Fibroblast of skin of right biceps (primary cell): ENCODE data around the gene TLL2.

Experiments used
- DNase-seq: peaks from one replicate; pipeline ENCODE4 v3.0.0-alpha.2; 2013

The TLL2 gene

DNA sequence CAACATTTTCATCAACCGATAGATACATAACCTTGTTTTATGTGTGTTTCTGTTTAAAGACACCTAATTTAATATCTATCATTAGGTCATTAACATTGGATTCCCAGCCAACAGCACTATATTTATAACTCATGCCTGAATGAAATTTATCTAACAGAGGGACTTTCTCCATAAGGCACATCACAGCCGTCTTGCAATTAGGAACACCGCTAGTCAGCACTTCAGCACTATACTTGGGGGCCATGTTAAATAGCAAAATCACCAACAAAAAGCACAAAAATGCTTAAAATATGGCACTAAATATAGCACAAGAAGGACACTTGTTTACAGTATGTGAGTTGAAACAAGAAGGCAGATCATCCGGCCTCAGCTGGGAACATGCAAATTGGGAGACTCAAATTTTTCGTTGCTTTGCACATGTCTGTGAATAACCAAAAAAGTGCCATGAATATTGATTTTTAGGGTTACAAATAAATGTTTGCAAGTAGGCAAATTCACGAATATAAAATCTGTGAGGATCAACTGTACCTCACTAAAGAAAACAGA lies 51.0 kb downstream of the TLL2 start:
- no peak for DNase-seq

- DNase-seq = no peak
Observed at GRCh38 chr10:96460316-96460715, 53.4 kb downstream of the TLL2 start.

GRCh38 chr10:96457341-96457740 lies 56.4 kb downstream of the TLL2 start:
- no peak for DNase-seq

- DNase-seq = no peak
Observed at GRCh38 chr10:96456296-96456840, 57.4 kb downstream of the TLL2 start.

DNA sequence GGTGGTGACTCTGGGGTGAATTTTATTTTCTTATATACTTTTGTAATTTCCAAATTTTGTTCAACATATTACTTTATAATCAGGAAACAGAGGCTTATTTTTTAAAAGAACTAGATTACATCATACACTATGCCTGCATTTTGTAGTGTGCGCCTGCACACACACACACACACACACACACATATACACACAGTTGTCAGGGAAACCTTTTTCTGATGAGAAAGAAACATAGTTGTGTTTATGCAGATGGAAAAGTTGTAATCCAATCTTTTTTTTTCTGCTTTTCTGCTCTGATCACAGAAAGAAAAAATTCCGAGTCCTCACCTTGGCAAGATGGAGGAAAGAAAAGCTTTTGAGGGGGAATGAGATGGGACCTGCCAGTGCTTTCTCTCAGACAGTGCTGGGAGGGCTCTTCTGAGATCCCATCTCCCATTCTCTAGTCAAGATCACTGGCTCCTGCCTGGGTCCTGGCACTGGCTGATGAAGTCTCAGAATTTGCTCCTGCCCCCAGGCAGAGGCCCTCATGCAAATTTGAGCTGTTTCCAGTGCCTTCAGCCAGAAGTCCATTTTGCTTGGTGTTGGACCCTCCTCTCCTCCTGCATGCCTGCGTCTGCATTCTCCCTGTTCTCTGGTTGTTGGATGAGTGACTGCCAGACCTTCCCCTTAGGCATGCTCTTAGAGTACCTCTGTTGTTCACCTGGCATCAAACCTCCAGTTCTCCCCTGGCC lies 59.7 kb downstream of the TLL2 start:
- DNase-seq = no peak

DNA sequence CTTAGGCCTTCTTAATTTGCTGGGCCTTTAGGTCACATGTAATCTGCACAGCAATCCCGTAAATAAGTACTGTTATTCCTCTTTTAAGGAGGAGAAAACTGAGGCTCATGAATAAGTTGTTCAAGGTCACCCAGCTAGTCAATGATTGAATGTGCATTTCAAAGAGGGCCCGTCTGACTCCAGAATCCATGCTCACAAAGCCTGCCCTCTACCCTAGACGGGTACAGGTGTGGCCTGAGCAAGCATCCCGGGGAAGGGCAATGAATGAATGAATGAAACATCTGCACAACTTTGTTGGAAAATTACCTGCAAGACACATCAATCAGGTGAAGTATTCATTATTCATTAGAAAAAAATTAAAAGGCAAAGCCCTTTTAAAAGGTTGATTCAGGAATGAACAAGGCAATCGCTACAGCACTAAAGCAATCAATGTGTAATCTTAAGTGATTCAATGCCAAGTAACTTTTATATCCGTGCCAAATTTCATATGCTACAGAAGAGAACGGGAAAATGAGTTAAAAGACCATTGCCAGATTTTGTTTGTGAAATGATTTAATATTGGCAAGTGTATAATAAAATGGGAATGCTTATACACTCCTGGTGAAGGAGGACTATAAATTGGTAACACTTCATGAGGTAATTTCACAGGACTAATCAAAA lies 61.1 kb downstream of the TLL2 start:
- DNase-seq = no peak

DNA sequence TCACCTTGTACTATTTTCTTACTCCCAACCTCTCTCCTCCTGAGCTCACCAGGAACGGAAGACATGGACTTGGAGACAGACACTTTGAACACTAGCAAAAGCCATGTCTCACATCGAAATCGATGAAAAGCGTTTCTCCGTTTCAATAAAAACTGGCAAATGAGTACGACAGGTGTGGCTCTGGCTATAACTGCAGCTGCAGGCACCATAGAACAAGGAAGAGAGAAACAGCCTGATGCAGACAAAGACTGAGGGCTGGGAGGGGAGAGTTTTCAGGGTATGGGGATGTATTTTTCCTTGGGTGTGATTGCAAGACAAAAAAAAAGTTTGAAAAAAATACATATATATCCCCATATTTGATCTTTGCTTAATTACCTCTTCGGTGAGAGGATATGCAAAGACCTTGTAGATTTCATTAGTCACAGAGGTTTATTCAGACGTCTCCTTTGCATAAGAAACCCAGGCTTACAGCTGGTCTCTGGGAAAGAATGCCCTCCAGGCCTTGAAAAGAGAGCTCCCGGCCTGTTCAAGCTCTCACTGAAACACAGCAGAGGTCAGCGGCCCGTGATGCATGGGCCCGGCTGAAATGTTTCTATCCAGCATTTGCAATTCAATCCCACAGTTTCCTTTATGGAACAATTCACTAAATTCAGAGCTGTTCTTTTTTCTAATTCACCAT lies 63.1 kb downstream of the TLL2 start:
- no peak for DNase-seq

GRCh38 chr10:96448558-96448957 lies 65.2 kb downstream of the TLL2 start:
- no peak for DNase-seq

GRCh38 chr10:96448021-96448457 lies 65.7 kb downstream of the TLL2 start:
- DNase-seq = no peak

DNA sequence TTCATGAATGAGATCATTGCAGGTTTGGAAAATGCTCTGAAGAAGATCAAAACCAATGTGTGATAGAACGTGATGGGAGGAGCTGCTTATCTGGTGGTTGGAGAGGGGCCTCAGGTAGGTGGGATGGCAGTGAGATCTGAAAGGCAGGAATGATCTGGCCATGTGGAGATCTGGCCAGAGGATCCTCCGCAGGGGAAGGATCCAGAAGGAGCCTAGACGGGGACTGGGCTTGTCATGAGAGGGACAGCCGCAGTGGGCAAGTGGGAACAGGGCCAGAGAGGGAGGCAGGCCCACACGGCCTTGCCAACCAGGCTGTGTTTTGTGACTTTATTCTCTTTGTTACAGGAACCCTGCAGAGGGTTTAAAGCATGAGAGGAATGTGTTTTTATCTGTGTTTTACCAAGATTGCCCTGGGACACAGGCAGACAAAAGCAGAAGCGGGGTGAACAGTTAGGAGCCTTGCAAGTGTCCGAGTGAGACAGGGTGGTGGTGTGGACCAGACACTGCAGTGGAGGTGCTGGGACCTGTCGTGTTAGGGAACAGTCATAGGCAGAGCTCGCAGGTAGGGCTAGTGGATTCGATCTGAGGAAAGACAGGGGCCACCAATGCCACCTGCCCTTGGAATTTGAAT lies 66.6 kb downstream of the TLL2 start:
- DNase-seq = no peak

- no peak for DNase-seq
Observed at GRCh38 chr10:96441987-96442643, 71.6 kb downstream of the TLL2 start.

GRCh38 chr10:96441322-96441885 lies 72.3 kb downstream of the TLL2 start:
- DNase-seq = no peak

GRCh38 chr10:96440361-96441292 lies 73.1 kb downstream of the TLL2 start:
- DNase-seq = no peak

DNA sequence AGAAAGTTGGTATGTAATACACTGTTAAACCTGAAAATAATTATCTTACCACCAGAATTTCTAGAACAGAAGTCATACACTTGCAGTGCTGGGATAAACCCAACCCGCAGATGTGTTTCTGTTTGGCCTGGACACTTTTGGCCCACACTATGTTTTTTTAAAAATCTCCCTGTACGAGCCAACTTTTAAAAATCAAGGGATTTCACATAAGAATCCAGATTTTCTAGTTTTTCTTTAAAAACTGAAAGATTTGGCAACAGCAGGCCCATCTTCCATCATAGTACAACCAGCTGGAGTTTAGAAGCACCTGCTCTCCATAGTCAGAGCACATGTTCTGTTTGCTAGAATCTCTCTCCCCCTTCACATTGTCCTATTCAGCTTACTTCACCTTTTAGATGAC lies 74.0 kb downstream of the TLL2 start:
- no peak for DNase-seq

GRCh38 chr10:96436035-96436434 lies 77.7 kb downstream of the TLL2 start:
- no peak for DNase-seq

DNA sequence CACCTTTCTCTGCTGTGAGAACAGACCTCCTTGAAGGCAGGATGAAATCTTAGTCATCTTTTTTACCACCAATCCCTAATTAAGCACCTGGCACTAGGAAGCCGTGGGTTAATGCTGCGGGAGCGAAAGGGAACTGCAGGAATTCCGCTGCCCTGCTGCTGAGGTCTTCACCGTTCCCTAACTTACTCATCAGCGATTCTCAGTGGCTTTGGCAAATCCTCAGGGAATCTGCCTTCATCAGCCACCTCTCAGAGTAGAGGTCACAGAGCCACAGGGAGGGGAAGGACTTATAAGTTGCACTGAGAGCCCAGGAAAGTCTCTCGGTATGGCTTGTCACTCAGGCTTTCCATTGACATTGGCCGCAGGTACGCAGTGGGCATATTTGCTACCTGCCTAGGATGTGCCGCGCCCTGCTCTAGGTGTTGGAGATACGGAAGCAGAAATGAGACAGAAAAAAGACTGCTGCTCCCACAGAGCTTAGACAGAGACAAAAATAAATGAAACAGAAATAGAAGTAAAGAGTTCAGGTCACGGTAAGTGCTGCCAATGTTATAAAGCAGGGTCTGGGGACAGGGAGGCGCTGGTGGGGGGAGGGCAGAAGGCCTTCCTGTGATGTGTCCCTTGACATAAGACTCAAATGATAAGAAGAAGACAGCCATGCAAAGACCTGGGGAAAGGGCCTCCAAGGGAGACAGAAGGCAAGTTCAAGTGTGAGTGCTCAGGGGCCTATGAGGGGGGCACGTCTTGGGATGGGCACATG lies 82.3 kb downstream of the TLL2 start:
- DNase-seq = no peak

DNA sequence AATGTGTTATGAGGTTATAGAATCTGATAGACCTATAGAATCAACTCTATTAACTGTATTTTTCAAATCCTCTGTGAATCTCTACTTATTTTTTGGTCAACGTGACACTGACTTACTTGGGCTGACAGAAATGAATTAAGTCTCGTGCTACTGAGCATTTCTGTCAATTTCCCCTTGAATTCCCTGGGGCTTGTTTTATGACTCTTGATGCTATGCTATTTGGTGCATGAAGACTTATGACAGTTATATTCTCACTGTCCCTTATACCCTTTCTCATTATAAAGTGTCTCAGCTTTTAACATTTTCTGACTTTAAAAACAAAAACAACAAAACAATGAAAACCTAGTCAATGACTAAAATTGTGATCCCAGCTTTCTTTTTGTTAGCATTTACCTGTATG lies 86.4 kb downstream of the TLL2 start:
- no peak for DNase-seq

DNA sequence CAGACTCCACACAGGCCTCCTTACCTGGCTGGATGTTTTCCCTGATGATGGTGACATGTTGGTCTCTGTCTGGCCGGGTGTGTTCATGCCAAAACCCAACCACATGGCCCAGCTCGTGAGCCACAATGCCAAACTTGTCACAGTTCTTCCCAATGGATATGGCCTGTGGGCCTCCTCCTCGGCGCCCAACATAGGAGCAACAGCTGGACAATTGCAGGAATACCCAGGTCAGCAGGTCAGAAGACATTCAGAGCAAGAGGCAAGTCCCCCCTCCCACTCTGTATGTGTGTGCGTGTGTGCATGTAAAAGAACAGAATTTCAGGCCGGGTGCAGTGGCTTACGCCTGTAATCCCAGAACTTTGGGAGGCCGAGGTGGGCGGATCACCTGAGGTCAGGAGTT lies 91.2 kb downstream of the TLL2 start:
- DNase-seq = no peak

- DNase-seq = no peak
Observed at GRCh38 chr10:96421995-96422394, 91.7 kb downstream of the TLL2 start.
